MCF 10A (cell line): Measurements from ENCODE around the gene ZNF580. TPM values are rescaled to one million over a fixed set of nuclear protein-coding genes. Genes with fewer than 3 reads are reported as not detected.
A peak's percentile ranks its signal among the peaks of the same experiment; 100 is the strongest.

Experiments
- BruUV-seq: library from RNA; stranded (reverse); fragments of 400-500 nt; replicated peaks from 2 replicates; lab custom pipeline; 2021; lab: Mats Ljungman, UMichigan
- CTCF ChIA-PET: fragments of 300-600 bp; sonication (Branson Sonifier 250); formaldehyde crosslinking; extraction: SDS; loops from one replicate; lab custom pipeline; 2021; ENCODE audit warnings: antibody characterized with exemption, inconsistent platforms; lab: Yijun Ruan, JAX
- POLR2A ChIA-PET: fragments of 300-600, 350-650 bp; sonication (Branson Sonifier 250); formaldehyde crosslinking; extraction: SDS; loops from one replicate; lab custom pipeline; 2020; ENCODE audit warnings: antibody characterized with exemption, inconsistent platforms; lab: Yijun Ruan, JAX
- DNase-seq: peaks from one replicate; pipeline ENCODE4 v3.0.0-alpha.2; 2018; ENCODE audit not compliant: unreplicated experiment
- H3K27ac Mint-ChIP-seq: one replicate; pipeline ENCODE4 v1.8.0; 2022; ENCODE audit warnings: mild to moderate bottlenecking, low read depth, mixed read lengths; ENCODE audit not compliant: unreplicated experiment
- H3K27me3 Mint-ChIP-seq: one replicate; pipeline ENCODE4 v1.8.0; 2022; ENCODE audit warnings: mixed read lengths; ENCODE audit not compliant: insufficient read depth, unreplicated experiment
- H3K36me3 Mint-ChIP-seq: one replicate; pipeline ENCODE4 v1.8.0; 2022; ENCODE audit warnings: mild to moderate bottlenecking, moderate library complexity, mixed read lengths; ENCODE audit not compliant: insufficient read depth, unreplicated experiment
- H3K4me1 Mint-ChIP-seq: one replicate; pipeline ENCODE4 v1.8.0; 2022; ENCODE audit warnings: mixed read lengths; ENCODE audit not compliant: insufficient read depth, unreplicated experiment
- H3K4me3 Mint-ChIP-seq: one replicate; pipeline ENCODE4 v1.8.0; 2022; ENCODE audit warnings: mild to moderate bottlenecking, moderate library complexity, mixed read lengths; ENCODE audit not compliant: unreplicated experiment
- H3K9me3 Mint-ChIP-seq: one replicate; pipeline ENCODE4 v1.8.0; 2022; ENCODE audit warnings: mixed read lengths; ENCODE audit not compliant: unreplicated experiment
- intact Hi-C: fragments of 100-400 bp; cut with micrococcal nuclease; formaldehyde crosslinking; loops from 2 replicates; pipeline ENCODE4 v1.14.1; 2022
- total RNA-seq: library from RNA; stranded (reverse); gene quantifications from 2 replicates; pipeline ENCODE4 v1.2.3, GENCODE V29; 2022
- TF ChIP-seq, protein P1 (sequence below): fragments of 200-600 bp; IDR thresholded peaks from one replicate; pipeline ENCODE4 v1.8.0; 2022; ENCODE audit warnings: antibody characterized with exemption, mild to moderate bottlenecking; ENCODE audit not compliant: unreplicated experiment

ZNF580 gene
- total RNA-seq, 1 experiment from 2014 or later, result 44.9 TPM

DNA sequence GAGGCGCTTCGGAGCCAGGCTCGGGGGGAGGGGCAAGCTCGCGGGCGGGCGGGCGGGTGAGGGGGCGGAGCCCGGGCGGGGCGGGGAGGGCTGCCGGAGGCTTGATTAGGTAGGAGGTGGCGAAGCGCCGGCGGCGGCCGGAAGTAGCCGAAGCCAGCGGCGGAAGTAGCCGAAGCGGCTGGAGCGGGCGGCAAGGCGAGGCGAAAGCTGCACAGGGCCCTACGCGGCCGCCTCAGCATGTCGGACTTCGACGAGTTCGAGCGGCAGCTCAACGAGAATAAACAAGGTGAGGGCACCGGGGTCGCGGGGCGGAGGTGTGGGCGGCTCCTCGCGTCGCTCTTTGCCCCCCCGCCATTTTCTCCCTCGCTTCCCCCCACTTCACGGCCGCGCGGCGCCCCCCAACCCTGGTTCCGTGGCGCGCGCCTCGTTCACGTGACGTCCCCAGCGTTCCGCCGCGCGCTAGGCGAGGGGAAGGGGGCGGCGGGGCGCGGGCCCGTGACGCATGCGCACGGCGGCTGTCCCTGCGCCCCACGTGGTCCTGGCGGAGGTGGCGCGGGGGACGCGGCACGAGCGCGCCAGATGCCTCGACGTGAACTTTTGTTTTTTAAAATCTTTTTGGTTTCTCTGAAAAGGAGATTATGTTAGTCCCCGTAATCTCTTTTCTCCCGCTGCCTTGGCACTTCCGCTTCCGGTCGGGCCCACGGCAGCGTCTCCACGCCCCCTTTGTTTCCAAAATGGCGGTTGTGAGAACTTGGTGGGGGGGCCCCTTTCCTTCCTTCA lies 14.3 kb downstream of the ZNF580 start, which contains the start of gene U2AF2:
Gene U2AF2 (plus strand): TSS at position 168 of the 780 bp plus-strand sequence. CDS start 70 bp downstream, at position 238.
- ChIA-PET CTCF (interaction anchor here (0.7 to 3.3 kb wide), 12 partner anchors 11 to 436 kb away, joined by 3 to 28 read pairs (median 4); partner anchors contain the start of genes FIZ1, ZNF581, ZNF784 and ZNF865), POLR2A (interaction anchor here (0.6 to 1.6 kb wide), 26 partner anchors 9 to 1466 kb away, joined by 3 to 22 read pairs (median 5); partner anchors contain the start of genes FIZ1, KMT5C, LENG9 and MBOAT7)
- intact Hi-C loops, result no loop called here
- H3K4me3 Mint-ChIP-seq, result peak within 1 kb of the TSS; percentile 84
- TF ChIP-seq, protein P1, sequence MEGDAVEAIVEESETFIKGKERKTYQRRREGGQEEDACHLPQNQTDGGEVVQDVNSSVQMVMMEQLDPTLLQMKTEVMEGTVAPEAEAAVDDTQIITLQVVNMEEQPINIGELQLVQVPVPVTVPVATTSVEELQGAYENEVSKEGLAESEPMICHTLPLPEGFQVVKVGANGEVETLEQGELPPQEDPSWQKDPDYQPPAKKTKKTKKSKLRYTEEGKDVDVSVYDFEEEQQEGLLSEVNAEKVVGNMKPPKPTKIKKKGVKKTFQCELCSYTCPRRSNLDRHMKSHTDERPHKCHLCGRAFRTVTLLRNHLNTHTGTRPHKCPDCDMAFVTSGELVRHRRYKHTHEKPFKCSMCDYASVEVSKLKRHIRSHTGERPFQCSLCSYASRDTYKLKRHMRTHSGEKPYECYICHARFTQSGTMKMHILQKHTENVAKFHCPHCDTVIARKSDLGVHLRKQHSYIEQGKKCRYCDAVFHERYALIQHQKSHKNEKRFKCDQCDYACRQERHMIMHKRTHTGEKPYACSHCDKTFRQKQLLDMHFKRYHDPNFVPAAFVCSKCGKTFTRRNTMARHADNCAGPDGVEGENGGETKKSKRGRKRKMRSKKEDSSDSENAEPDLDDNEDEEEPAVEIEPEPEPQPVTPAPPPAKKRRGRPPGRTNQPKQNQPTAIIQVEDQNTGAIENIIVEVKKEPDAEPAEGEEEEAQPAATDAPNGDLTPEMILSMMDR, result no peak
- peaks cover 29% of the 10 kb centered on the region for H3K4me1 Mint-ChIP-seq
- no TSS peak for BruUV-seq
- no peaks in the 10 kb centered on the region for H3K9me3 Mint-ChIP-seq
- peak within 1 kb of the TSS; percentile 98 for H3K27ac Mint-ChIP-seq
- H3K36me3 Mint-ChIP-seq, result peaks cover 16% of the 10 kb centered on the region
- DNase-seq, result peak; percentile 92
- H3K27me3 Mint-ChIP-seq, result no peaks in the 10 kb centered on the region

DNA sequence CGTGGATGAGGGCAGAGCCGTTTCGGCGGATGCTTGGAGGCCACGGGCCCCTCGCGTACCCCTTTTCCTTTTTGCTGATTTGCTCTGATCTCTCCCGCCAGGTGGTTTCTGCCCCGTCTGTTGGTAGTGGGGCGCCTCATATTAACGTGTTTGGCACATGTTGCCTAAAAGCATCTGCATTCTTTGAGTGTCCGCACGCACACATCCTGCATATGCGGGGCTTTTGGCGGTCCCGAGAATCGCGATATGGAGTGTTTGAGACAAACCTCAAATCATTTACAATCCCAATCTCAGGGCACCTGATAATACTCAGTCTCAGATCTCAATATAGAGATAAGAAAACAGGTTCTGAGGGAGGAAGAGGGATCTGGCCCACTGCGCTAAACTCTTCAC lies 14.8 kb downstream of the ZNF580 start:
- Mint-ChIP-seq H3K36me3 (peaks cover 21% of the 10 kb centered on the region), H3K27ac (peak overlapping the region; percentile 98), H3K4me3 (peak overlapping the region; percentile 84), H3K9me3 (no peaks in the 10 kb centered on the region), H3K27me3 (no peaks in the 10 kb centered on the region), H3K4me1 (peaks cover 29% of the 10 kb centered on the region)
- intact Hi-C loops, result no loop called here
- ChIA-PET POLR2A (interaction anchor here (1.5 to 2.9 kb wide), 5 partner anchors 16 to 56 kb away, joined by 3 to 12 read pairs (median 7); partner anchors contain the start of genes FIZ1 and ZNF524), CTCF (no interaction called here)
- TF ChIP-seq, protein P1, result no peak
- no peak for DNase-seq
- BruUV-seq, result TSS peak; percentile 49

DNA sequence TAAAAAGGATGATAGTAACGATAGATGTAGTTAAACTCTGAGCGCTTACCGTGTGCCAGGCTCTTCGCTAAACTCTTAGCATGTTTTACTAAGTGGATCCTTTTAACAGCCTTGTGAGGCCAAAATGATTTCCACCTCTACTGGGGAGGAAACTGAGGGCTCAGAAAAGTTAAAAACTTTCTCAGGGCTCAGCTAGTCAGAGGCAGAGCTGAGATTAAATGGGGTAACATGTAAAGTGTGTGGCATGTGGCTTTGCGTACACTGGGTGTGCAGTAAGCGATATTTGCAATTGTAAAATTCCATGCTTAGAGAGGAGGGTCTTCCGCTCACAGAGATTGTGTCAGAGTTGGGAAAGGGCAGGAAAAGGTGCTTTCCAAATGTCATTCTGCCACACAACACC lies 15.8 kb downstream of the ZNF580 start:
- no peaks in the 10 kb centered on the region for H3K9me3 Mint-ChIP-seq
- no peak for DNase-seq
- ChIA-PET POLR2A (interaction anchor here (0.7 to 2.9 kb wide), 10 partner anchors 14 to 434 kb away, joined by 3 to 12 read pairs (median 5); partner anchors contain the start of genes FIZ1, ZNF524 and ZNF580), CTCF (interaction anchor here (0.6 to 1.8 kb wide), 5 partner anchors 11 to 20 kb away, joined by 3 to 18 read pairs (median 6); no protein-coding TSS in a partner anchor)
- no peaks in the 10 kb centered on the region for H3K27me3 Mint-ChIP-seq
- peak overlapping the region; percentile 98 for H3K27ac Mint-ChIP-seq
- H3K36me3 Mint-ChIP-seq, result peaks cover 30% of the 10 kb centered on the region
- TF ChIP-seq, protein P1, result no peak
- no TSS peak for BruUV-seq
- peaks cover 29% of the 10 kb centered on the region for H3K4me1 Mint-ChIP-seq
- peak overlapping the region; percentile 84 for H3K4me3 Mint-ChIP-seq
- intact Hi-C loops, result no loop called here
